Measurements from ENCODE around the gene MS4A4E. TPM values are rescaled to one million over a fixed set of nuclear protein-coding genes. Genes with fewer than 3 reads are reported as not detected.
A peak's percentile ranks its signal among the peaks of the same experiment; 100 is the strongest.
"Not testable (repeated sequence)": the region's sequence is repeated elsewhere in the genome, so short reads cannot be mapped to it uniquely, and the experiment has no call there.

The MS4A4E gene
- polyA plus RNA-seq, 1 experiment = not detected

GRCh38 chr11:60195923-60196368, 47.0 kb downstream of the MS4A4E start:
- no peaks in the 10 kb centered on the region for H3K36me3 ChIP-seq (ENCODE audit: control insufficient read depth, insufficient read depth, low read length)
- ChIA-PET CTCF (interaction anchor here (1.2 kb wide), 1 partner anchor 7 kb away, joined by 3 read pairs; no protein-coding TSS in a partner anchor), POLR2A (no interaction called here)
- TF ChIP-seq, protein P1, sequence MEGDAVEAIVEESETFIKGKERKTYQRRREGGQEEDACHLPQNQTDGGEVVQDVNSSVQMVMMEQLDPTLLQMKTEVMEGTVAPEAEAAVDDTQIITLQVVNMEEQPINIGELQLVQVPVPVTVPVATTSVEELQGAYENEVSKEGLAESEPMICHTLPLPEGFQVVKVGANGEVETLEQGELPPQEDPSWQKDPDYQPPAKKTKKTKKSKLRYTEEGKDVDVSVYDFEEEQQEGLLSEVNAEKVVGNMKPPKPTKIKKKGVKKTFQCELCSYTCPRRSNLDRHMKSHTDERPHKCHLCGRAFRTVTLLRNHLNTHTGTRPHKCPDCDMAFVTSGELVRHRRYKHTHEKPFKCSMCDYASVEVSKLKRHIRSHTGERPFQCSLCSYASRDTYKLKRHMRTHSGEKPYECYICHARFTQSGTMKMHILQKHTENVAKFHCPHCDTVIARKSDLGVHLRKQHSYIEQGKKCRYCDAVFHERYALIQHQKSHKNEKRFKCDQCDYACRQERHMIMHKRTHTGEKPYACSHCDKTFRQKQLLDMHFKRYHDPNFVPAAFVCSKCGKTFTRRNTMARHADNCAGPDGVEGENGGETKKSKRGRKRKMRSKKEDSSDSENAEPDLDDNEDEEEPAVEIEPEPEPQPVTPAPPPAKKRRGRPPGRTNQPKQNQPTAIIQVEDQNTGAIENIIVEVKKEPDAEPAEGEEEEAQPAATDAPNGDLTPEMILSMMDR (IDR thresholded peaks at IDR 0.05; ENCODE audit: insufficient read depth, low read depth, low read length) = no peak
- no peak for DNase-seq (ENCODE audit: low read depth)
- H3K4me3 ChIP-seq (ENCODE audit: low read depth, low read length) = no peak overlapping the region
- H3K27me3 ChIP-seq (ENCODE audit: control insufficient read depth, insufficient read depth, low read length) = no peaks in the 10 kb centered on the region

DNA sequence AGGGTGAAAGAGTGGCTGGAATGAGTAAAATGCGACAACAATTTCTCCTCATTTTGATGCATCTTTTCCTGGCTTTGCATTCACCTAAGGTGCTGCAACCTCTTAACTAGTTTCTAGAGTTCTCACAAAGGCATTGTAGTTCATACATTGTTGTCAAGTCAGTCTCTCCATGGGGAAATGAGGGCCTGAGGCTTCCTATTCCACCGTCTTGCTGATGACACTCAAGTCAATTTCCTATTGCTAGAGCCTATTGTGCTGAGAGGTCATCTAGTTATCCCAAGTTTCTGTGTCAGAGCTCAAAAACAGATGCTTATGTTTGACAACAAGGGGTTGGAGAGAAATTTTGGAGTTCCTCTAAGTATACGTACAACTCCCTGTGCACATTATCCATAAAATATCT, 48.4 kb downstream of the MS4A4E start:
- Histone ChIP-seq H3K36me3 (ENCODE audit: control insufficient read depth, insufficient read depth, low read length) (no peaks in the 10 kb centered on the region), H3K4me3 (ENCODE audit: low read depth, low read length) (no peak overlapping the region), H3K27me3 (ENCODE audit: control insufficient read depth, insufficient read depth, low read length) (no peaks in the 10 kb centered on the region)
- ChIA-PET CTCF (interaction anchor here (2.0 kb wide), 1 partner anchor 371 kb away, joined by 6 read pairs; no protein-coding TSS in a partner anchor), POLR2A (no interaction called here)
- TF ChIP-seq, protein P1 (IDR thresholded peaks at IDR 0.05; ENCODE audit: insufficient read depth, low read depth, low read length) = no peak
- DNase-seq (ENCODE audit: low read depth) = no peak

DNA sequence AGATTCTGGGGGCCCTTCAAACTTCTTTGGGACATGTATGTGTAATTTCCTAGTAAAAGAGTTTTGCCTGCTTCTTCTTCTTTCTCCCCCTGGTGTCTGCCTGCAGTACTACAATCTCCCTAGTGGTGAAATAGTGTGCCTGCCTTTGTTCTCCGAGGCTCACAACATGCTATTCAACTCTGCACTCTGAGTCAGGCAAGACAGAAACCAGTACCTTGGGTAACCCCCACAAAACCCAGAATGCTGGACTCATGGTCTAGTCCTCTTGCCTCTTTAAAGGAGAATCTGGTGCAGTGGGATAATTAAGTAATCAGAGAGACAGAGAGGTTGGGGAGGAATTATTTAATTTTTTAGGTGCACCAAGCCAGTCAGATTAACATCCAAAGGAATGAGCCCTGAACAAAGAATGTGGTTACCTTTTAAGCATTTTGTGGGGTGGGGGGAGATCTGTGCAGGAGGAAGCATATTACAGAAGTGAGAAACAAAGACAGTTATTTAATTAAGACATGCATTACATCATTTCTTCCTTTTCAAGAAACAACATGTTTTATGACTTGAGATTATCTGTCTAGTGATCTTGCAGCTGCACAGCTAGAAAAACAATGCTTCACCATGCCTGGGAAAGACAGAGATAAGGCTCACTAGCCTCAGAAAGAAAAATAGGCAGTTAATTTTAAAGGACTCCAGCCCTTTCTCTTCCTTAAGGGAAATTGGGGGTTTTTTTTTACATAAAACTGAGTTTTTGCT, 49.1 kb downstream of the MS4A4E start:
- CTCF ChIA-PET = interaction anchor here (0.6 to 2.0 kb wide), 3 partner anchors 9 to 371 kb away, joined by 3 to 8 read pairs (median 6); no protein-coding TSS in a partner anchor
- no peaks in the 10 kb centered on the region for H3K27me3 ChIP-seq (ENCODE audit: control insufficient read depth, insufficient read depth, low read length)
- peak; percentile 1 for DNase-seq (ENCODE audit: low read depth)
- POLR2A ChIA-PET = no interaction called here
- no peak overlapping the region for H3K4me3 ChIP-seq (ENCODE audit: low read depth, low read length)
- H3K36me3 ChIP-seq (ENCODE audit: control insufficient read depth, insufficient read depth, low read length) = no peaks in the 10 kb centered on the region
- TF ChIP-seq, protein P1 (IDR thresholded peaks at IDR 0.05; ENCODE audit: insufficient read depth, low read depth, low read length) = peak; percentile 88

DNA sequence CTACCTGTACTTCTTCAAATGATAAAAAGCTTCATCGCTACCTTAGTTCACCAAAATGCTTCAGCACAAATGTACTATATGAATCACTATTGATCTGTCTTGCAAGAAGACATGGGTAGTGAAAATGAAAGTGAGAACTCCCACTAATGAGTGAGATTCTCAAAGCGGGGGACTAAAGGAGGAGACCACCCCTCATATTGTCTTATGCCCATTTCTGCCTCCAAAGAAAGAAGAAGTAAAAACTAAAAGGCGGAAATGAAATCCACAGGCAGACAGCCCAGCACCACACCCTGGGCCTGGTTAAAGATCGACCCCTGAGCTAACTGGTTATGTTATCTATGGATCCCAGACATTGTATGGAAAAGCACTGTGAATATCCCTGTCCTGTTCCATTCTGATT, 50.4 kb downstream of the MS4A4E start:
- POLR2A ChIA-PET; H3K27me3 ChIP-seq (ENCODE audit: control insufficient read depth, insufficient read depth, low read length); H3K36me3 ChIP-seq (ENCODE audit: control insufficient read depth, insufficient read depth, low read length); H3K4me3 ChIP-seq (ENCODE audit: low read depth, low read length); DNase-seq (ENCODE audit: low read depth): not testable (repeated sequence)
- CTCF ChIA-PET = interaction anchor here (1.1 kb wide), 1 partner anchor 8 kb away, joined by 8 read pairs; no protein-coding TSS in a partner anchor

GRCh38 chr11:60188481-60188880, 54.5 kb downstream of the MS4A4E start:
- H3K4me3 ChIP-seq (ENCODE audit: low read depth, low read length); POLR2A ChIA-PET; DNase-seq (ENCODE audit: low read depth); H3K27me3 ChIP-seq (ENCODE audit: control insufficient read depth, insufficient read depth, low read length); H3K36me3 ChIP-seq (ENCODE audit: control insufficient read depth, insufficient read depth, low read length): not testable (repeated sequence)
- CTCF ChIA-PET = interaction anchor here (0.6 kb wide), 1 partner anchor 8 kb away, joined by 3 read pairs; no protein-coding TSS in a partner anchor

DNA sequence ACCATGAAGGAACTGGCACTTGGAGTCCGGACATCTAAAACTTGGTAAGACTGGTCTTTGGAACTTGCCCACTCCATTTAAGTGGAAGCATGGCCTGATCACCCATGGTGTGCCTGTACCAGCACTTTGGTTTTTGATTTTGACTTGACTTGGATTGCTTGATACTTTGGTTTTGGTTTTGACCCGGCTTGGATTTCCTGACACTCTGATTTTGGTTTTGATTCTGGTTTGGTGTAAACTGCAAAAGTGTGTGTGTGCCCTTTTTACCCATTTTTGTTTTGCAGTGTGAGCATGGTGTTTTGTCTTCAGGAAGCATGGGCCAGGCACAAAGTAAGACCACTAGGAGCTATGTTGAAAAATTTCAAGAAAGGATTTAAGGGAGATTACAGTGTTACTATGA, 56.8 kb downstream of the MS4A4E start:
- POLR2A ChIA-PET; H3K27me3 ChIP-seq (ENCODE audit: control insufficient read depth, insufficient read depth, low read length); CTCF ChIA-PET; DNase-seq (ENCODE audit: low read depth); H3K4me3 ChIP-seq (ENCODE audit: low read depth, low read length); H3K36me3 ChIP-seq (ENCODE audit: control insufficient read depth, insufficient read depth, low read length): not testable (repeated sequence)

DNA sequence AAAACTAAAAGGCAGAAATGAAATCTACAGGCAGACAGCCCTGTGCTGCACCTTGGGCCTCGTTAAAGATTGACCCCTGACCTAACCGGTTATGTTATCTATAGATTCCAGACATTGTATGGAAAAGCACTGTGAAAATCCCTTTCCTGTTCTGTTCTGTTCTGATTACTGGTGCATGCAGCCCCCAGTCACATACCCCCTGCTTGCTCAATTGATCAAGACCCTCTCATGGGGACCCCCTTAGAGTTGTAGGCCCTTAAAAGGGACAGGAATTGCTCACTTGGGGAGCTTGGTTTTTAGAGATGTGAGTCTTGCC, 57.5 kb downstream of the MS4A4E start:
- H3K36me3 ChIP-seq (ENCODE audit: control insufficient read depth, insufficient read depth, low read length); CTCF ChIA-PET; DNase-seq (ENCODE audit: low read depth); POLR2A ChIA-PET; H3K27me3 ChIP-seq (ENCODE audit: control insufficient read depth, insufficient read depth, low read length); H3K4me3 ChIP-seq (ENCODE audit: low read depth, low read length): not testable (repeated sequence)
